Posterior vena cava (tissue), 2 donors: ENCODE results near the gene SYT6. TPM values are rescaled to one million over a fixed set of nuclear protein-coding genes. Genes with fewer than 3 reads are reported as not detected.

Source experiments
- DNase-seq: peaks from one replicate; pipeline ENCODE4 v3.0.0-alpha.2; 2020; ENCODE audit warnings: low spot score
- intact Hi-C, 2 donors: fragments of 100-400 bp; cut with DNase I; formaldehyde crosslinking; loops; one replicate each; pipeline versions ENCODE4 v1.14.1 to v1.14.2; 2022 to 2023
- long read RNA-seq, 2 donors: library from polyadenylated mRNA; unstranded; transcript quantifications; one replicate each; pipeline ENCODE4 v2.0.0, GENCODE V29; 2020 to 2021
- total RNA-seq, 2 donors: library from RNA; stranded (reverse); fragmentation: NEBNext Ultra II Directional; extraction: Animal tissue kit (Norgen Biotek cat#: 25700); gene quantifications; one replicate each; pipeline ENCODE4 v1.2.1, GENCODE V29; 2021
- donor health status: DM: yes; HTN: yes; CAD: no.
- donor health status: DM: yes; HTN: yes; CAD: no.

Gene SYT6, protein sequence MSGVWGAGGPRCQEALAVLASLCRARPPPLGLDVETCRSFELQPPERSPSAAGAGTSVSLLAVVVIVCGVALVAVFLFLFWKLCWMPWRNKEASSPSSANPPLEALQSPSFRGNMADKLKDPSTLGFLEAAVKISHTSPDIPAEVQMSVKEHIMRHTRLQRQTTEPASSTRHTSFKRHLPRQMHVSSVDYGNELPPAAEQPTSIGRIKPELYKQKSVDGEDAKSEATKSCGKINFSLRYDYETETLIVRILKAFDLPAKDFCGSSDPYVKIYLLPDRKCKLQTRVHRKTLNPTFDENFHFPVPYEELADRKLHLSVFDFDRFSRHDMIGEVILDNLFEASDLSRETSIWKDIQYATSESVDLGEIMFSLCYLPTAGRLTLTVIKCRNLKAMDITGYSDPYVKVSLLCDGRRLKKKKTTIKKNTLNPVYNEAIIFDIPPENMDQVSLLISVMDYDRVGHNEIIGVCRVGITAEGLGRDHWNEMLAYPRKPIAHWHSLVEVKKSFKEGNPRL
- total RNA-seq: under 1 TPM in 1 of 2 donors, not detected in 1; 0.10 TPM
- long read RNA-seq, donor 1: 0 reads
- long read RNA-seq, donor 2: 0 reads

DNA sequence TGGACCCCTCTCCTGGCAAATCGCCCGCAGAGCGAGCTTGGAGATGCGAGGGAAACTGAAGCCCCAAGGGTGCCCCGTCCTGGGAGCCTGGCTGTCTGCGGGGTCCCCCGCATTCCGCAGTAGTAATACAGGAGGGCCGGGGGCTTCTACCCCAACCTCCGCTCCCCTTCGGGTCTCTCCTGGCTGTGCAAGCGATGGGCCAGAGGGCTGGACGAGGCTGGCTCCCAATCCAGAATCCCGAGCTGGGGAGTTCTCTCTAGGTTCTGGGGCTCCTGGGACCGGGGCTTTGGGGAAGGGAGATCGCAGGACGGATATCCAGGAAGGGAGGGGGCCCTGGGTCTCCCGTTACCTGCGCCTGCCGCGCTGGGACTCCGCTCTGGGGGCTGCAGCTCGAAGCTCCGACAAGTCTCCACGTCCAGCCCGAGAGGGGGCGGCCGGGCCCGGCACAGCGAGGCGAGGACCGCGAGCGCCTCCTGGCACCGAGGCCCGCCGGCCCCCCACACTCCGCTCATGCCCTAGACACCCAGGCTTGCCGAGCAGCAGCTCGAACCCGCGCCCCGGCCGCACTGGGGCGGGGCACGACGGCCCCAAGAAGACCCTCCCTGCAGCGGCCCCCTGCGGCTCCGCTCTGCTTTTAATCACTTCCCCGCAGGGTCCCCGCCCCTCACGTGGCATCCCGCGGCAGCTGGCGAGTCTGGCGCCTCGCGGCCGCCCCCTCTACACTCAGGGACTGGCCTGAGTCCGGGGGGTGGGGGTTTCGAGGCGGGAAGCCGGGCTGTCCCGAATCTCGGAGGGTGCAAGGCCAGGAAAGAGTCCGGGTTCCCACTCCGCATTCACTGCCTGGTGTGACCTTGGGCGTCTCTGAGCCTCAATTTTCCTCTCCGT, at the start of gene SYT6:
Gene SYT6 (minus strand): TSS at position 609 of the 885 bp plus-strand sequence. CDS start 97 bp downstream, at position 512.
- intact Hi-C loops: no loop called here

DNA sequence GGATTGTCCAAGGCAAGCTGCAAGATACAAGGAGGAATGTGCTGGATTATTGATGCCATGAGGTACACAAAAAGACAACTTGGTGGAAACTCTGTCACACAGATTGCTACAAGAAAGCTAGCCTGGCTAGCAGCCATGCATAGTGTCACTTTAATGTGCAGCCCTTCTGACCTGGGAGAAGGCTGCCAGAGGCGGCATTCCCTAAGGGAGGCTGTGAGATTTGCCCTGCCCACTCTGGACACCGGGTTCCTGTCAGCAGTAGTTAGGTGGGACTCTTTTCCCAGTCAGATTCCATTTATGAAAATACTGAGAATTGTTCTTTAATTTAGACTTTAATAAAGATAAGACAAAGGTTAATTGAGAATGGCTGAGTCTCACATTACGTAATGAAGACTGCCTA, 47.8 kb upstream of the SYT6 start:
- intact Hi-C loops: no loop called here
- no peak for DNase-seq

More for the DNA sequence above, at the start of gene SYT6:
- no peak for DNase-seq

DNA sequence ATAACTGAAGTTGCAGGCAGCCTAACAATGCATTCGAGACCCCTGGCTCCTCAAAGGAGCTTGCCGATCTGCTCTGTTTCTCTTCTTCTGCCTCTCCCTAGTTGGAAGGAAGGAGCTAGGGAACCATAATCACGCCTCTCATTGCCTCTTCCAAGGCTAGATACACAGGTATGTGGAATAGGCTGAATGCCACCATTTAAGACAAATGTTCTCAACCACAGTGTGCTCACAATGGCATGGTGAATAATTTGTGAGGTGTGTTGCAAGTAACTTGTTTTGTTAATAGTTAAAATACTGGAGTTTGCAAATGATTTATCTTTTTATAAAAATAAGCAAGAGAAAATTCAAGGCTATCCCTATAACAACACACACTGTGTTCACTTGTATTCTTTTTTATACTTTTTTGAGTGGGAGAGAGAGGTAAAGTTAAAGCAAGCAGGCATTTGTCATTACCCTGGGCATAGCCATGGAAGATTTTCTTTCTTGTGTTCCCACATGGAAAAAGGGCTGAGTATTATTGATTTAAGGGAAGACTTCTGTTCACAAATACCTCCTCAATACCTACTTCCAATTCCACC, 45.4 kb upstream of the SYT6 start:
- intact Hi-C loops: no loop called here
- no peak for DNase-seq

DNA sequence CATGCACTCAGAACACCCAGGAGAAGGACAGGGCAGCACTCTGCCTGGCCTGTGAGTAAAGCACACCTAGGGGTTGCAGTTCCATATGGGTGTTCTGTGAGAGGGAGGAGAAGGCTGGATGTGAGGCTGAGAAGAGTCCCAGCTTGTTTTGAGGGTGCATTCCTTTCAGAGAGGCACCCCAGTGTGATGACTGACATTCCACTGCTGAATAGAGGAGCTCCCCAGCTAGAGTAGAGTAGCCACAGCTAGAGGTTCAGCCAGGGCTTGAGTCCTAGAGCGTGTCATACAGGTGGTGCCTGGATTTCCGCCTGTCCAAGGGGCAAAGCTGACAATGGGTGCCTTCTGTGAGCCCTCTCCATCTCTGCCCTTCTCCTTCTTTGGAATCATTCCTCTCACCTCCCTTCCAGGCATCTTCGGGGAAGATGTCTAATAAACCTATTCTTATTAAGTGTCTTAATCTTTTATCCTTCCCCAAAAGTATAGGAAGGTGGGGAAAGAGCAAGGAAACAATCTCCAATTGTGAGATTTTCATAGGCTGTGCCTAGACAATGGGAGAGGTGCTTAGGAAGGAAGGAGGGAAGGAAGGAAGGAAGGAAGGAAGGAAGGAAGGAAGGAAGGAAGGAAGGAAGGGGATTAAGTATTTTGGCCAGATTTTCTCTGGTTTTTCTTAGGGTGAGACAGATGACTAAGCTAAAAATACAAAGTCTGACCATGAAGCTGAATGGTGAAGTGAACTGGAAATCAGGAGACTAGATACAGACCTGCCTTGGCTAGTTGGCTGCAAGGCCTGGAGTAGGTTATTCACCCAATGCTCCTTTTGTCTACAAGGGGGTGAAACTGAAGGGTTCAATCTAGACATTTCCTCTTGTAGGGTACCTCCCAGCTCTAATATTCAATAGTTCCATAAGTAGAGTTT, 43.6 kb upstream of the SYT6 start:
- DNase-seq: no peak
- intact Hi-C loops: no loop called here

DNA sequence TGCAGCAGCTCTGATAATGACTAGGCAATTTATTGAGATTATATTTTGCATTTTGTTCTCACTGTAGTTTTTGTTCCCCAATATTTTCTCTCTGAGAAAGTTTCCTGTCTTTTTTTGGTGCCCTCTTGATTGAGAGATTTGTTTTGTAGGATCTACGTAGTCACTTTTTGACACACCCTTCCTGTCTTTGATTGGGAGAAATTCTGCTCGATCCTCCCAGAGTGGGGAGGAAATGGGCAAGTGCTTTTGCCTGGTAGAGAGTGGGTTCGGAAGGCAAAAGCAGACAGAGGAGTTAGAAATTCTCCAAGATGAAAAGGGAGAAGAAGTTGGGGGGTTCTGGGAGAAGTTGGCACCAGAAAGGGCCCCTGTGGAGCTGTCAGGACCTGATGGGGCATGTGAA, 42.1 kb upstream of the SYT6 start:
- intact Hi-C loops: no loop called here
- DNase-seq: no peak

DNA sequence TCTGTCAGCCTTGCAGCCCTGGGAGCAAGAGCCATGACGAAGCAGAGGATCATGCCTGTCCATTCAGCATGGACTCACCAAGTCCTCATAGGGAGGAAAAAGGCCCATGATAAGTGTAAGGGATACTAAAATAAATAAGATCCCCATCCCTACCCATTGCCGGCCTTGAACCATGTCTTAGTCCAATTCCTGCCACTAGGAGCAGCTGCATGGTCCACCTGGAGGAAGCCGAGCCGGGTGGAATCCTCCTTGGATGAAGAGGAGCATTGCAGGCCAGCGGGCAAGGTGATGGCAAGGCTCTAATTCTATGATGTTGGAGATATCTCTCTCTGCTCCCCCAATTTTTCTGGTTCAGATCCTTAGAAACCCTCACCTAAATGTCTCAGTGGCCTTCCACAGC, 38.7 kb upstream of the SYT6 start:
- intact Hi-C loops: no loop called here
- no peak for DNase-seq

DNA sequence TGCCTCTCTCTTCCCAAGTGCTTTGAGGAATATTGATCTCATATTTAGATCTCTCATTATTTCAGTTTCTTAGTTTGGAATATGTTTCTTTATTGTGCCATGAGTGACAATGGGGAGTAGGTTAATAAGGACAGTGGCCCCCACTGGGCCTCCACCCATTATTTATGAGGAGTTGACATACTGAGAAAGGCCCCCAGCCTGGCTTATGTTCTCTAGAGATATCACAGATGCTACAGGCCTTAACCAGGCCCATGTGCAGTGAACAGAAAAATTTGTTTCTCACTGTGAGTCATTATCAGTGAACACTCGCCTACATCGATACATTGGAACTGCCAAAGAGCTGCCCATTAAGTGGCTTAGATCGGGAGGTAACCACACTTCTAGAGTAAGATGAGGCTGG, 35.7 kb upstream of the SYT6 start:
- intact Hi-C loops: no loop called here
- no peak for DNase-seq

DNA sequence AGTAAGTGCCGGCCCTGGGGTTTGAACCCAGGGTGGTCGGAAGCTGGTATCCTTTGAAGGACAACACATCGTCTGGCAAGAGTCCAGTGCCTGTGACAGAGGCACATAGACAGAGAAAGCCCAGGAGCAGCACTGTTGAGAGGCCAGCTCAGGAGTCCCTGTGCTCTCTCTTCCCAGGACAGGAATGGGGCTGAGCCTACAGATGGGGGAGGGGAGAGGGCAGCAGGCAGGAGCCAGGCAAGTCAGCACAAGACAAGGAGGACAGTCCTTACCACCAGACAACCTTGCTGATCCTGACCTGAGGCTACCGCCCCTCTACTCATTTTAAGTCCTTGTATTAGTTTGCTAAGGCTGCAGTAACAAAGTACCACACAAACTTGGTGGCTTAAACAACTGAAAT, 27.7 kb upstream of the SYT6 start:
- no peak for DNase-seq
- intact Hi-C loops: no loop called here

DNA sequence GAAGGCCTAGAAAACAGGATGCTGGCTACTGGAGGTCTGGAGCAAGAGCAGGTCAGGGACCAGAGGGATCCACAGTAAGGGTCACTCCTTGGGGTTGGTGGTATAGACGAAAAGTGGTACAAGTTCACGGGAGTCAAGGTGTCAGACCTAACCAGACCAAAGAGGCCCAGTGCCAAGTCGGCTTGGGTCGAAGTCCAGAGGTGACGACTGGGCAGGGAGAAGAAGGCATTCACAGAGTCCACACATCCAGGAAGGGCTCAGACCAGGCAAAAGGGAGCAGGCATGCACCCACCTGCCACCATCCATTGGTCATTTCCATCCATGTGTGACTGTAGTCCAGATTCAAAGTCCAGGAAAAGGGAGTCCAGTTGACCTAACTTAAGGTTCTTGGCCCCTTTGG, 27.1 kb upstream of the SYT6 start:
- intact Hi-C loops: no loop called here
- no peak for DNase-seq

DNA sequence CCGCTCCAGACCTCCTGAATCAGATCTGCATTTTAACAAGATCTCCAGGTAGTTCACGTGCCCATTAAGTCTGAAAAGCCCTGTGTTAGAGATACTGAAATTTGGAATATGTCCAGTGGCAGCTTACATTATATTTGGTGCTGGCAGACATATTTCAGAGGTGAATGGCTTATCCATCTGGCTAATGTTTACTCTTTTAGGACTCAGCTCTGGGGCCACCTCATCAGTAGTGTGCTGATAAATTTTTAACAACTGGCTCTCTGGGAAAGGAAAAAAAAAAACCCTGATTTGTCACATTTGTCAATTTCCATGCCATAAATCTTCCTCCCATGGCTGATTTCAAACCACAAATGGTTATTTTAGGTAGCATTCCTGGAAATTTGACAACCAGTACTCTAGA, 25.3 kb upstream of the SYT6 start:
- intact Hi-C loops: no loop called here
- DNase-seq: no peak

DNA sequence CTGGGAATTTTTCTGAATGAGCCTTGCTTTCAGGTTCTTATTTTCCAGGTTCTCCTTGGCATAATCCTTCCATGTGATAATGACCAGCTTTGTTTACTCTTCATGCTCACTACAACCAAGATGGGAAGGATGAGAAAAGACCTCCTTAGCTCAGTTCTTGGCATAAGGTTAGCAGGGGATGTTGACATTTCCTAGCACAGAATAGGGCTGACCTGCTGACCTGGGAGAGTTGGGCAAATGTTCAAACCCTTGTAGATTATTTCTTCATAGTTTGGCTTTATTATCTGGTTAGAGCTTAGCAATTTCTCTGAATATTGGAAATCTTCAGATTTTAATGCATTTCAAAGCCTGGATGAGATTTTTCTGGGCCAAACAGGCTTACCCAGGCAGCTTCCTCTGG, 23.6 kb upstream of the SYT6 start:
- DNase-seq: no peak
- intact Hi-C loops: no loop called here

DNA sequence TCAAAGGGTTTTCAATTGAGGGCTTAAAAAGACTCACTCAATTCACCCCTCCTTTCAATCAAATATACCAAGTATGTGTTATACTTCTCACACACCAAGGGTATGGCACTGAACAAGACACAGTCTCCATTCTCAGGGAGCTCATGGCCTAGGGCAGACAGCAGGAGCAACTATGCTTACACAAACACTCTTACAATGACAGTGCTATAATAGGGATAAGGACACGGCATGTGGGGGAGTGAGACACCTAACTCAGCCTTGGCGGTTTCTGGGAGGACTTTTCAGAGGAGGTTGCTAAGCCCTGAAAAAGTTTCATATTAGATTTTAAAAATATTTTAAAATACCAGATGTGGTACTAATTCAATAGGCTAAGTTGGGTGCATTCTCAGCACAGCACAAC, 22.7 kb upstream of the SYT6 start:
- intact Hi-C loops: no loop called here
- no peak for DNase-seq

DNA sequence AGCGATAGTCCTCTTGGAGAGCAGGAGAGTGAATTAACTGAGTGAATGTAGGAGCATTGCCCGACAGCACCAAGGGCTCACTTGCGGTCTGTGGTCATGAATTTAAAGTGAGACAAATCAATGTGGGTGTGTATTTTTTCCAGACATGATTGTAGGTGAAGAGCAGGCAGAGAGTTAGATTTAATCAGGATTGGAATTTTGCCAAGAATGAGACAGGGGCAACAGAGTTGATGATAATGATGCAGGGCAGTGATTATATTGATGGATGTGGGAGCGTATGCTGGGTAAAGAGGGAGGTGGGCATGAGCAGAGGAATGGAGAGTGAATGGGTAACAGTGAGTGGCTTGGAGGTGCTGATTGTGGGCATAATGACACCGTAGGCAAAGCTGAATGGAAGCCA, 20.0 kb upstream of the SYT6 start:
- intact Hi-C loops: loop anchor here in 1 of 2 donors (5.0 kb wide), 1 partner anchor 191 kb away; no protein-coding TSS in a partner anchor

DNA sequence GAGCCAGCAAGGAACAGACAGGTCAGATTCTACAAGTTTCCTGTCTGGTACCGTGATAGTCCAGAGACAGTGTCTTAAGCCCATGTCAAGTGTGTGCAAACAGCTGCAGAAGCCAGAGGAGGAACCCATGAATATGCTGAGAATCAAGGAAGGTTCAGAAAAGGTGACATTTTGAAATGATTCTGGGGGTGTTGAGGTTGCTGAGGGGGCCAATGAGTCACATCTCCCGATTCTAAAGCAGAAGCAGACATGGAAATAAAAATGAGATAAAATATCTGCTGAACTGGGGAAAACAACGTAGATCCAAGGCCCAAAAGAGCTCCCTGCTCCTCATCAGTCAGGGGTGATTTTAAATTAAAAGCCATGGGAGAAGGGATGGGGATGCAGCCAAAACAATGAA, 15.8 kb upstream of the SYT6 start:
- DNase-seq: no peak
- intact Hi-C loops: no loop called here

More for the DNA sequence above, 20.0 kb upstream of the SYT6 start:
- DNase-seq: no peak

DNA sequence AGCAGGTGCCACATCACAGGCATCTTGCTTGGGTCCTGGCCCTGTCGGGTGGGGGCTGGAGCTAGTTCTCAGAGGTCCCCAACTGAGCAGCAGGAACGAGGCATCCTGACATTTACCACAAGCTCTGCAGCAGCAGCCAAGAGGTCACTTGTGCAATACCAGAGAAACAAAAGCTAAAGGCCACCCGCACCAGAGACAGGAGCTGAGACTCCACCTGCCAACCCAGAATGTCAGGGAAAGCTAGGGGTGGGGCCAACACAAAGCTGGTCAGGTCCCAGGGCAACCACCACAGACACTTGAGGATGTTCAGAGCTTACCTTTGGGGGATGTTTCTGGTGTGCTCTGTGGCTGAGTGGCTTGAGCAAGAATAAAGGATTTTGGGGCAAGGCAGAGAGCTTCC, 13.6 kb upstream of the SYT6 start:
- DNase-seq: no peak
- intact Hi-C loops: no loop called here

DNA sequence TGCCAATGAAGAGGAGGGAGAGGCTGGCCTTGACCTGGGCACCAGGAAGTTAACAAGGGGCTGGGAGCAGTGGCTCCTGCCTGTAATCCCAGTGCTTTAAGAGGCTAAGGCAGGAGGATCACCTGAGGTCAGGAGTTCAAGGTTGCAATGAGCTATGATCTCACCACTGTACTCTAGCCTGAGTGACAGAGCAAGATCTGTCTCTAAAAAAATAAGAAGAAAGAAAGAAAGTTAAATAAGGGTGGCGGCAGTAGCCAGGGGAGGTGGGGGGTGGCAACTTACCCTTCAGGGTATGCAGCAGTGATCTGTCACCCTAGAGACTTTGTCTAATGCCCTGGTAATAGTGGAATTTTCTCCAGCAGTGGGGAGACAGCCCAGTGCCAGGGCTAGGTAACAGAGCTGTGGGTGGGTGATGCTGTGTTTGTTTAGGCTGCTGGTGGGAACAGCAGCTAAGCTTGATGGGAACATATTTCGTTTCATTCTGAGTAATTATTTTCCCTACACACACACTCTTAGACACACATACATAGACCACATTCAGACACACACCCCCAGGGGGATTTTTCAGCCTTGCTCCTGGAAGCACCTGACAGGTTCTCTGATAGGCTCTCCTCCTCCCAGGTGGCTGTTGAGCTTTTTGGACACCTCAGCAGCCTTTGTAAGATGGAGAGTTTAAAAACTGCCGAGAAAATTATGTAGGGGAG, 11.3 kb upstream of the SYT6 start:
- intact Hi-C loops: loop anchor here in 1 of 2 donors (5.0 kb wide), 1 partner anchor 43 kb away; no protein-coding TSS in a partner anchor
- no peak for DNase-seq

DNA sequence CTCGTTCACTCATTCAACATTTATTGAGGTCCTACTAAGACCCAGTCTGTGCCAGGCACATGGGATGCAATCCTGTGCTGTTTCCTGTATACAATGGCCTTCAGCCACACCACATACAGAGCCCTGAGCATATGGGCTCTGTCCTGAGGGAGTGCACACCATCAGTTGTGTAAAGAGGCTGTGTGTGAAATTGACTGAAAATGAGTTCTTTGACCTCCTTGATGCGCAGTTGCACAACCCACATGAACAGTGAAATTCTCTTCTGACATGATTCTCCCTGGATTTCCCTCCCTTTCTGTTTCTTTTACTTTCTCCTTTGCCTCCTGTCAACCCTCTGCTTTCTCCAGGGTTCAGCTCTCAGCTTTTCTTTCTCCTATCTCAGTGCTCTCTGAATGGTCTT, 6.3 kb upstream of the SYT6 start:
- DNase-seq: no peak
- intact Hi-C loops: loop anchor here in 1 of 2 donors (5.0 kb wide), 1 partner anchor 38 kb away; no protein-coding TSS in a partner anchor

DNA sequence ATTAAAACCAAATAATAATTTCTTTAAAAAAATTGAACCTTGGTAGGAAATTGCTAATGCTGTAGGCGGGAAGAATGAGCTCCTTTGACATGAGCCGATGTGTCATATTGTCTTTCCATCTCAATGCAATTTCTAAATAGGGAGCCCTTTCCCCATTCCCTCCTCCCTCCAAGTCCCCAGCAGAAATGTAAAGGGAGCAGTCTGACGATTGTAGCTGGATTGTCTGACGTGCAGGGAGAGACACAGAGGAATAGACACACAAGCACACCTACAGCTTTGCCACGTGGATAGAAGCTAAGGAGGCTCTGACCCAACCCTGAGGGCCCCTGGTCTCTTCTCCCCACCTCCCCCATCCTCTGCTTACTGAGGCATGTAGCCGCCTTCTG, 3.6 kb upstream of the SYT6 start:
- intact Hi-C loops: no loop called here
- no peak for DNase-seq
